Left lobe of liver (tissue), 2 donors: ENCODE measurements around the gene IQCK. TPM values are rescaled to one million over a fixed set of nuclear protein-coding genes. Genes with fewer than 3 reads are reported as not detected.
"Not testable (repeated sequence)": the region's sequence is repeated elsewhere in the genome, so short reads cannot be mapped to it uniquely, and the experiment has no call there.

ENCODE experiments used
- ATAC-seq: fragments of 200-7000 bp; cut with Tn5 transposase; one replicate; pipeline ENCODE4 v1.9.1; 2020; ENCODE audit warnings: mild to moderate bottlenecking, moderate library complexity
- DNase-seq: peaks from one replicate; pipeline ENCODE4 v3.0.0-alpha.2; 2020; ENCODE audit warnings: low spot score
- total RNA-seq: library from RNA; stranded (reverse); gene quantifications from one replicate; pipeline ENCODE4 v1.2.1, GENCODE V29; 2021
- donor health status: DM: no; HTN: no; CAD: no; lungs with moderate emphysema.
- donor health status: DM: no; HTN: yes; CAD: no.

The IQCK gene
- total RNA-seq, 1 donor from 2014 or later: 2.5 TPM

GRCh38 chr16:19715566-19715965 is 2.5 kb upstream of the IQCK start:
- ATAC-seq (no peak), DNase-seq (no peak)

- ATAC-seq (no peak), DNase-seq (no peak)
Observed at GRCh38 chr16:19716183-19716582, 1.9 kb upstream of the IQCK start.

GRCh38 chr16:19716728-19717127 is 1.3 kb upstream of the IQCK start:
- not testable (repeated sequence) for ATAC-seq

GRCh38 chr16:19717314-19717713 is 757 bp upstream of the IQCK start:
- ATAC-seq (no peak), DNase-seq (no peak)

More at GRCh38 chr16:19716728-19717127, 1.3 kb upstream of the IQCK start:
- DNase-seq: not testable (repeated sequence)

GRCh38 chr16:19718624-19718965 is 524 bp downstream of the IQCK start:
- ATAC-seq (no peak), DNase-seq (no peak)

GRCh38 chr16:19722269-19722952 is 4.3 kb downstream of the IQCK start:
- DNase-seq (no peak), ATAC-seq (no peak)

GRCh38 chr16:19722981-19723380 is 4.9 kb downstream of the IQCK start:
- DNase-seq: no peak
- no peak for ATAC-seq

GRCh38 chr16:19728636-19728965 is 10.5 kb downstream of the IQCK start:
- ATAC-seq (no peak), DNase-seq (no peak)

GRCh38 chr16:19733551-19733950 is 15.5 kb downstream of the IQCK start:
- ATAC-seq (no peak), DNase-seq (no peak)

GRCh38 chr16:19735074-19735867 is 17.2 kb downstream of the IQCK start:
- DNase-seq (no peak), ATAC-seq (no peak)

GRCh38 chr16:19737306-19738038 is 19.4 kb downstream of the IQCK start:
- ATAC-seq: no peak

GRCh38 chr16:19741354-19741753 is 23.3 kb downstream of the IQCK start:
- no peak for ATAC-seq
- DNase-seq: no peak

More at GRCh38 chr16:19737306-19738038, 19.4 kb downstream of the IQCK start:
- DNase-seq: no peak

- DNase-seq (no peak), ATAC-seq (peak; percentile 9)
Observed at GRCh38 chr16:19743816-19744159, 25.7 kb downstream of the IQCK start.

- DNase-seq: no peak
- no peak for ATAC-seq
Observed at GRCh38 chr16:19744670-19745069, 26.6 kb downstream of the IQCK start.

- ATAC-seq (no peak), DNase-seq (no peak)
Observed at GRCh38 chr16:19745286-19746010, 27.4 kb downstream of the IQCK start.

GRCh38 chr16:19746561-19746960 is 28.5 kb downstream of the IQCK start:
- DNase-seq (no peak), ATAC-seq (no peak)

GRCh38 chr16:19748389-19749168 is 30.5 kb downstream of the IQCK start:
- DNase-seq: no peak
- ATAC-seq: no peak

- ATAC-seq (no peak), DNase-seq (no peak)
Observed at GRCh38 chr16:19749571-19750080, 31.6 kb downstream of the IQCK start.

GRCh38 chr16:19751478-19752385 is 33.7 kb downstream of the IQCK start:
- no peak for DNase-seq
- ATAC-seq: no peak
